ENCODE data around the gene ABCA7.

The ABCA7 gene

DNA sequence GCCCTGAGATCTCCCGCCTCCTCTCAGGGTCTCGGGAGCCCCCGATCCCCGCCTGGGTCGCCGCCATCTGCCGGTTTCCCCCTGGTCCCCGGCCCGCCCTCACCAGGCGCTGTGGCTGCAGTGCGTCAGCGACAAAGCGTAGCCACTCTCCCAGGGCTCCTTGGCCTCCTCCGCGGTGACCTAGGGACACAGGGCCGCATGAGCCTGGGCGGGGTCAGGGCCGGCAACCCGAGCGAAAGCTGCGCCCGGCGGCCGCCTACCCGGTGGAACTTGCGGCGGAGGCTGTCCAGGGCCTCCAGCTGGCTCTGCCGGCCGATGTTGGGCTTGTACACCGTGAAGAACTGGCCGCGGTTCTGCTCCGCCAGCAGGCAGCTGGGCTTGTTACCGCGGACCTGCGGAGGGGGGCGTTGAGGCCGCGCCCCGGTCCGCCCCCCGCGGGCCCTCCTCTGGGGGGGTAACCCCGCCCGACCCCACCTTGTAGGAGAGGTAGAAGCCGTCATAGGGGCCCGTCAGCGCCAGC lies 69.2 kb downstream of the ABCA7 start:
- no peak overlapping the region for H3K27ac ChIP-seq
- TF ChIP-seq, protein P1, sequence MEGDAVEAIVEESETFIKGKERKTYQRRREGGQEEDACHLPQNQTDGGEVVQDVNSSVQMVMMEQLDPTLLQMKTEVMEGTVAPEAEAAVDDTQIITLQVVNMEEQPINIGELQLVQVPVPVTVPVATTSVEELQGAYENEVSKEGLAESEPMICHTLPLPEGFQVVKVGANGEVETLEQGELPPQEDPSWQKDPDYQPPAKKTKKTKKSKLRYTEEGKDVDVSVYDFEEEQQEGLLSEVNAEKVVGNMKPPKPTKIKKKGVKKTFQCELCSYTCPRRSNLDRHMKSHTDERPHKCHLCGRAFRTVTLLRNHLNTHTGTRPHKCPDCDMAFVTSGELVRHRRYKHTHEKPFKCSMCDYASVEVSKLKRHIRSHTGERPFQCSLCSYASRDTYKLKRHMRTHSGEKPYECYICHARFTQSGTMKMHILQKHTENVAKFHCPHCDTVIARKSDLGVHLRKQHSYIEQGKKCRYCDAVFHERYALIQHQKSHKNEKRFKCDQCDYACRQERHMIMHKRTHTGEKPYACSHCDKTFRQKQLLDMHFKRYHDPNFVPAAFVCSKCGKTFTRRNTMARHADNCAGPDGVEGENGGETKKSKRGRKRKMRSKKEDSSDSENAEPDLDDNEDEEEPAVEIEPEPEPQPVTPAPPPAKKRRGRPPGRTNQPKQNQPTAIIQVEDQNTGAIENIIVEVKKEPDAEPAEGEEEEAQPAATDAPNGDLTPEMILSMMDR (conservative IDR thresholded peaks at IDR 0.05): no peak

DNA sequence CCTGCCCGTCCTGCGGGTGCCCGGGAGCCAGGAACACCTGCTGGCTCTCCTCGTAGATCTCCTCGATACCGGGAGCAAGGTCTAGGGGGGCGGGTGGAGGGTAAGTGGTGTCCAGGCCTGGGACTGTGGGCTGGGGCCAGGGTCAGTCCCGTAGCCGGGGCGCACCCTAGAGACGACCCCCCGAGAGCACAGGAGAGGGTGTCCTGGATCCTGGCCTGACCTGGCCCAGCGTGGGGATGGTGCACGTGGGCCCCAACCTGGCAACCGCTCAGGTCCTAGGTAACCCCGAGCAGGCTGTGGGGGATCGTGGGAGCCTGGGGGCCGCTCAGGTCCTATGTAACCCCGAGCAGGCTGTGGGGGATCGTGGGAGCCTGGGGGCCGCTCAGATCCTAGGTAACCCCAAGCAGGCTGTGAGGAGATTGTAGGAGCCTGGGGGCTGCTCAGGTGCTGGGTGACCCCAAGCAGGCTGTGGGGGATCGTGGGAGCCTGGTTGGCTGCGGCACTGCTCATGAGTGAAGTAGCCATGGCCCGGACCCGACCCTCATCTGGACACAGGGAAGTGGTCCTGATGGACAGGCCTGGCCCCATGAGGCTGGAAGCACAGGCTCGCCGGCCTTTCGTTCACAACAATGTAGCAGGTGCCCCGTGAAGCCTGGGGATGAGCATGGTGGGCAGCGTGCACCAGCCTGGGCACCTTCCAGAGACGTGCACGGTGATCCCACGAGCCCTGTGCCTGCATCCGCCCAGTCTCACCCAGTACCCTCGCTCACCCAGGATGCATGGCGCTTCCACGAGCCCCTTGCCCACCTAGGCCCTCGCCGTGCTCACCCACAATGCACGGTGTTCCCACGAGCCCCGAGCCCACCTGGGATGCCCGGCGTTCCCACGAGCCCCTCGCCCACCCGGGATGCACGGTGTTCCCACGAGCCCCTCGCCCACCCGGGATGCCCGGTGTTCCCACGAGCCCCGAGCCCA lies 70.1 kb downstream of the ABCA7 start:
- TF ChIP-seq, protein P1 (conservative IDR thresholded peaks at IDR 0.05): no peak
- no peak overlapping the region; the same call in 1 of the 2 replicates for H3K27ac ChIP-seq

DNA sequence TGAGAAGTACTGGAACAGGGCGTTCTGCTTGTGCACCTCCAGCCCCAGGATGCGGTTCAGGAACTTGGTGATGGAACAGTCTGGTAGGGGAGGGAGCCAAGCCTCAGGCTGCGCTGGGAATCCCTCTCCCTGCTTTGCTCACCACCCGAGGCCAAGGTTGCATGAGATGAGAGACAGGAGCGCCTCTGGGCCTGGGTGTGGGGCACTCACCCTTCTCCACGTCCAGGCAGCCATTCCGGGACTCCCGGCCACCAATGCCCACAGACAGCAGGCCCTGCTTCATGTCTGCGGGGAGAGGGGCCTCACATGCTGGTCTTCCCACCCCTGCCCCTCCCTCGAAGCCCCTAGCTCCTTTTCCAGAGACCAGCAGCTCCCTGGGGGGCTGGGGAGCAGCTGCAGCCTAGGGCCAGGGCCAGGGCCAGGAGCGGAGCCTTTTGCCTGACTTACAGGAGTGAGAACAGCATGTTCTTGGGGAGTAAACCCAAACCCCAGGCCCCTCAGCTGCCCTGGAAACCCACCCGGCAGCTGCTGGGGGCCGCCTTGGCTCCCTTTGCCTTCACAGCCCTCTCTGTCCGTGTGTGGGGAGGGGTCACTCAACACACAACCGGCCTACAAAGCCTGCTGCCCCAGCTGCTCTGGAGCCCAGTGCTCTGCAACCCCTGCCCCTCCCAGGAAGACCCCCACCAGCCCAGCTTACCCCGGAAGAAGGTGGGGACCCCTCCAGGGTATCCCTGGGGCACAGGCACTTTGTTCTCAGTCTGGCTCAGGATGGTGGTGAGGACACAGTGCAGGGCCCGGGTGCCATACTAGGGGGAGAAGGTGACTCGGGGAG lies 71.1 kb downstream of the ABCA7 start:
- peak overlapping the region; percentile 79 for H3K27ac ChIP-seq
- TF ChIP-seq, protein P1 (conservative IDR thresholded peaks at IDR 0.05): no peak

DNA sequence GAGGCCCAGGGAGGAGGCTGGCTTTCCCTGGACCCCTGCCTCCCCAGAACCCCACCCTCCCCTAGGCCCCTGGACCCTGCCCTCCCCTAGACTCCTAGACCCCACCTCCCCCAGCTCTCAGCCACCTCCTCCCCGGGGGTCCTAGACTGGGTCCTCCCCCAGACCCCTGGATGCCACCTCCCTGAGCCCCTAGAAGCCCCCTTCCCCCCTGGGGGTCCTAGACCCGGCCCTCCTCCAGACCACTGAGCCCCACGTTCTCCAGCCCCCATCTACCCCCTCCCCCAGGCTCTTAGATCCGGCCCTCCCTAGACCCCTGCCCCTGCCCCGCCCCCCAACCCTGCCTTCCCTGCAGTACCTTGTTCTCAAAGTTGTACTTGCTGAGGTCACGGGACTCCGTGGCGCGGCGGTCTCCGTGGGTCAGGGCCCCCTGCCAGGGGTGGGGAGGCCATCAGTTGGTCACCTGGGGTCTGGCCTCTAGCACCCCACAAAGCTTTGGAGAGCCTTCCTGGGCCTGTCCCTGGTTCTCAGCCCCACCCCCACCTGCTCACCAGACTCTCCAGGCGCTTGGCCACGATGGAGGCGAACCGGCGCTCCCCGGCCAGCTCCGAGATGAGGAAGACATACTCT lies 71.8 kb downstream of the ABCA7 start:
- peak overlapping the region; percentile 79 for H3K27ac ChIP-seq
- TF ChIP-seq, protein P1 (conservative IDR thresholded peaks at IDR 0.05): no peak

DNA sequence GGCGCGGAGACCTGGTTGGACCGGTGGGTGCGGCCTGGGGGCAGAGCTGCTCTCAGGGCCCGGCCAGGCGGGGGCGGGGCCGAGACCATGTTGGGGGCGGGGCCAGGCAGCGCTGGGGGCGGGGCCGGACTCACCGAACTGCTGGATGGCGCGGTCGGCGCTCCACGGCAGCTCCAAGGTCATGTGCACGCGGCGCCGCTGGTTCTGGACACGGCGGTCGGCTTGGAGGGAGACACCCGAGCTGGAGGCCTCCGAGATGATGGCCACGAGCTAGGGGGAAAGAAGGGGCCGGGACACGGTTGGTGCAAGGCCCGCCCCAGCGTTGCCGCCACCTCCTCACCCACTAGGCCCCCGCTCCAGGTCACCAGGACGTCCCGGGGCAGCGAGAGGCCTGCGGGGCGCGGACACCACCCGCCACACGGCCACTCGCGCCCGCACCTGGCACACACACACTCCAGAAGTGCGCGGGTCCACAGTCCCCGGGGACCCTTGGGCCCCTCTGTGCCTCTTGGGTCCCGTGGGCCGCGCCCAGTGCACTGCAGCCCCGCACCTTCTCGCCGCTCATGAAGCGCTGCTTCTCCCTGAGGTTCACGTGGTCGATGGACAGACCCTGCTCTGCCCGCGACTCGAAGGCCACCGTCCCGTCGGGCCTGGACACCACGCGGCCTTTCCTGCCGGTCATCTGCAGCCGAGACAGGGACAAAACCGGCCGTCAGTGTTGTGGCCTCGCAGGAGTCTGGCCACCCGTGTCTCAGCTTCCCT lies 72.5 kb downstream of the ABCA7 start:
- TF ChIP-seq, protein P1 (conservative IDR thresholded peaks at IDR 0.05): no peak
- H3K27ac ChIP-seq: peak overlapping the region; percentile 79

DNA sequence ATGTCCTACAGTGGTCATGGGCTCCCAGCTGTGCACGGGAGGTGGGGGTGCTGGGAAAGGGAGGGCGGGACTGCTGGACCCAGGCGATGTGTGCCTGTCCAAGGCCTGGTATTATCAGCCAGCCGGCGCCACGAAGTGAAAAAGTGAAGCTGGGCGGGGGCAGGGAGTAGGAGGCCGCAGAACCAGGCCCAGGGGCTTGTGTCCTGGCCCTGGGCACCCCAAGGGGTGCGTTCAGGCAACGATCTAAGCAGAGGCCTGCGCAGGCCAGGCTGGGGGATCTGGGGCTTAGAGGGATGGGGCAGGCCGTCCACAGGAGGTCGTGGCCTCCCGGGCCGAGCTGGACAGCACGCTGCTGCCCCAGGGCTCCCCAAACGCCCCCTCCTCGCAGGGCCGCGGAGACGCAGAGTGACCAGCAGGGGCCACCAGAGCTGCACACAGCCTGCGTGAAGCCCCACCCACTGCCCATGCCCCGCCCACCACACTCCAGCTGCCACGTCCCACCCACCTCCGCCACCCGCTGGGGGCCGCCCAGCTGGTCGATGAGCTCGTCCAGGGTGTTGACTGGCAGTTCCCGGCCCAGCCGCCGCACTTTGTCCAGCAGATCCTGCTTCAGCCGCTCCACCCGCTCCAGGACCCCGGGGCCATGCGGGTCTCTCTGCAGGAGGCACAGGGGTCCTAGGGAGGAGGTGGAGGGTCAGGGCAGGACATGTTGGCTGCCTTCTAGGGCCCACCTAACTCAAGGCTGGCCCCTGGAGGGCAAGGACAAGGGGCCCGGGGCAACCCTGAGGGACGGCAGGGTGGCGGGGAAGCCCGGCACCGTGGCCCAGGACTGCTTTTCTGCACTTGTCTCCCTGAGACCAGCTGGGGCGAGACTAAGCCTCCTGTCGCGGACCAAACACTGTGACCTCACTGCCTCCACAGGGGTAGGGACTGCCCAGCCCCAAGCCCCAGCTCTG lies 73.4 kb downstream of the ABCA7 start:
- TF ChIP-seq, protein P1 (conservative IDR thresholded peaks at IDR 0.05): peak; percentile 79
- peak overlapping the region; percentile 79 for H3K27ac ChIP-seq
